Astrocyte (in vitro differentiated cells and primary cell): ENCODE data around the gene WDR13. TPM values are rescaled to one million over a fixed set of nuclear protein-coding genes. Genes with fewer than 3 reads are reported as not detected.

Source experiments
- DNase-seq: peaks from one replicate; pipeline ENCODE4 v3.0.0-alpha.2; 2010; ENCODE audit warnings: low read depth
- FAIRE-seq: peaks from 2 replicates; lab custom pipeline; 2011; peaks lifted over from hg19 to GRCh38; lab: Jason Lieb, UNC
- H2AFZ ChIP-seq: 2 replicates; pipeline ENCODE4 v1.6.0; 2012; ENCODE audit warnings: low read depth, low read length, inconsistent platforms
- H3K27ac ChIP-seq: 2 replicates; pipeline ENCODE4 v1.5.1; 2011; ENCODE audit warnings: low read depth, low read length, inconsistent platforms
- H3K27me3 ChIP-seq: 2 replicates; pipeline ENCODE4 v1.6.0; 2011; ENCODE audit warnings: low read length, inconsistent platforms; ENCODE audit not compliant: insufficient read depth
- H3K36me3 ChIP-seq: 2 replicates; pipeline ENCODE4 v1.5.1; 2011; ENCODE audit warnings: low read length, inconsistent platforms; ENCODE audit not compliant: insufficient read depth
- H3K4me1 ChIP-seq: 2 replicates; pipeline ENCODE4 v1.5.1; 2011; ENCODE audit warnings: low read length, inconsistent platforms; ENCODE audit not compliant: insufficient read depth
- H3K4me2 ChIP-seq: 2 replicates; pipeline ENCODE4 v1.6.0; 2012; ENCODE audit warnings: low read length, inconsistent platforms
- H3K4me3 ChIP-seq: 2 replicates; pipeline ENCODE4 v1.5.1; 2011; ENCODE audit warnings: low read depth, mild to moderate bottlenecking, low read length, inconsistent platforms; ENCODE audit not compliant: insufficient read depth
- H3K79me2 ChIP-seq: 2 replicates; pipeline ENCODE4 v1.6.0; 2012; ENCODE audit warnings: mild to moderate bottlenecking, low read length, inconsistent platforms; ENCODE audit not compliant: insufficient read depth
- H3K9ac ChIP-seq: 2 replicates; pipeline ENCODE4 v1.6.0; 2012; ENCODE audit warnings: mild to moderate bottlenecking, low read length, inconsistent platforms
- H3K9me3 ChIP-seq: 2 replicates; pipeline ENCODE4 v1.5.1; 2012; ENCODE audit warnings: low read depth, mild to moderate bottlenecking, low read length, inconsistent platforms; ENCODE audit not compliant: insufficient read depth
- H4K20me1 ChIP-seq: 2 replicates; pipeline ENCODE4 v1.6.0; 2012; ENCODE audit warnings: low read length, inconsistent platforms; ENCODE audit not compliant: insufficient read depth
- H3K27ac Mint-ChIP-seq: one replicate; pipeline ENCODE4 v1.8.0; 2021; ENCODE audit warnings: mild to moderate bottlenecking, mixed read lengths; ENCODE audit not compliant: unreplicated experiment
- H3K27me3 Mint-ChIP-seq: one replicate; pipeline ENCODE4 v1.8.0; 2021; ENCODE audit warnings: low read depth, mixed read lengths; ENCODE audit not compliant: unreplicated experiment
- H3K36me3 Mint-ChIP-seq: one replicate; pipeline ENCODE4 v1.8.0; 2021; ENCODE audit warnings: low read depth, mixed read lengths; ENCODE audit not compliant: unreplicated experiment
- H3K4me1 Mint-ChIP-seq: one replicate; pipeline ENCODE4 v1.8.0; 2021; ENCODE audit warnings: low read depth, mixed read lengths; ENCODE audit not compliant: unreplicated experiment
- H3K4me3 Mint-ChIP-seq: one replicate; pipeline ENCODE4 v1.8.0; 2021; ENCODE audit warnings: mild to moderate bottlenecking, moderate library complexity, mixed read lengths; ENCODE audit not compliant: unreplicated experiment
- H3K9me3 Mint-ChIP-seq: one replicate; pipeline ENCODE4 v1.8.0; 2021; ENCODE audit warnings: mild to moderate bottlenecking, mixed read lengths; ENCODE audit not compliant: unreplicated experiment
- CTCF ChIP-seq: IDR thresholded peaks from 2 replicates; pipeline ENCODE4 v1.5.1; 2011; ENCODE audit warnings: low read depth, mild to moderate bottlenecking, inconsistent platforms, low read length, moderate library complexity; ENCODE audit not compliant: insufficient read depth
- EZH2 ChIP-seq: IDR thresholded peaks from 2 replicates; pipeline ENCODE4 v1.6.1; 2012; ENCODE audit warnings: mild to moderate bottlenecking, low read length, inconsistent platforms; ENCODE audit not compliant: insufficient read depth
- total RNA-seq: library from RNA; stranded (reverse); gene quantifications from 2 replicates; pipeline ENCODE4 v1.2.1, GENCODE V29; 2021

Gene WDR13
- total RNA-seq, 1 donor from 2014 or later: 65.4 TPM

GRCh38 chrX:48598614-48599013 is 1.3 kb downstream of the WDR13 start:
- Histone ChIP-seq H3K4me2 (peak overlapping the region; percentile 94), H3K4me3 (peak overlapping the region; percentile 82), H3K4me1 (no peaks in the 10 kb centered on the region), H3K9me3 (no peaks in the 10 kb centered on the region), H3K27me3 (no peaks in the 10 kb centered on the region), H3K27ac (peak overlapping the region; percentile 99), H3K79me2 (peaks cover 11% of the 10 kb centered on the region), H4K20me1 (no peaks in the 10 kb centered on the region), H3K36me3 (peaks cover 2% of the 10 kb centered on the region), H2AFZ (no peak overlapping the region), H3K9ac (peak overlapping the region; percentile 99)
- Mint-ChIP-seq H3K36me3 (no peaks in the 10 kb centered on the region), H3K4me3 (peak overlapping the region; percentile 92), H3K9me3 (no peaks in the 10 kb centered on the region), H3K27ac (no peak overlapping the region), H3K4me1 (no peaks in the 10 kb centered on the region), H3K27me3 (no peaks in the 10 kb centered on the region)
- TF ChIP-seq EZH2 (no peak), CTCF (no peak)
- FAIRE-seq (no peak), DNase-seq (no peak)

- Histone ChIP-seq H4K20me1 (no peaks in the 10 kb centered on the region), H3K79me2 (peaks cover 11% of the 10 kb centered on the region), H2AFZ (no peak overlapping the region), H3K36me3 (peaks cover 2% of the 10 kb centered on the region), H3K9me3 (no peaks in the 10 kb centered on the region), H3K4me3 (no peak overlapping the region), H3K27me3 (no peaks in the 10 kb centered on the region), H3K4me2 (no peak overlapping the region), H3K9ac (no peak overlapping the region), H3K27ac (no peak overlapping the region), H3K4me1 (no peaks in the 10 kb centered on the region)
- FAIRE-seq (no peak), DNase-seq (no peak)
- H3K9me3 Mint-ChIP-seq: no peaks in the 10 kb centered on the region
- peaks cover under 1% of the 10 kb centered on the region for H3K36me3 Mint-ChIP-seq
- H3K4me3 Mint-ChIP-seq: peak overlapping the region; percentile 27
- no peaks in the 10 kb centered on the region for H3K4me1 Mint-ChIP-seq
- TF ChIP-seq CTCF (no peak), EZH2 (no peak)
- H3K27ac Mint-ChIP-seq: no peak overlapping the region
- no peaks in the 10 kb centered on the region for H3K27me3 Mint-ChIP-seq
Measured at GRCh38 chrX:48599341-48599740, 2.0 kb downstream of the WDR13 start.

- no peaks in the 10 kb centered on the region for H3K9me3 Mint-ChIP-seq
- no peak overlapping the region for H3K9ac ChIP-seq
- no peak for FAIRE-seq
Measured at GRCh38 chrX:48600226-48600625, 2.9 kb downstream of the WDR13 start.

More at GRCh38 chrX:48600226-48600625, 2.9 kb downstream of the WDR13 start:
- Histone ChIP-seq H3K4me2 (no peak overlapping the region), H3K27ac (no peak overlapping the region), H2AFZ (no peak overlapping the region), H3K27me3 (no peaks in the 10 kb centered on the region), H3K4me1 (no peaks in the 10 kb centered on the region), H3K4me3 (no peak overlapping the region), H3K36me3 (peaks cover 2% of the 10 kb centered on the region), H3K9me3 (no peaks in the 10 kb centered on the region), H4K20me1 (no peaks in the 10 kb centered on the region), H3K79me2 (peaks cover 11% of the 10 kb centered on the region)
- H3K27ac Mint-ChIP-seq: no peak overlapping the region
- H3K4me1 Mint-ChIP-seq: no peaks in the 10 kb centered on the region
- no peak for DNase-seq
- TF ChIP-seq EZH2 (no peak), CTCF (no peak)
- H3K27me3 Mint-ChIP-seq: no peaks in the 10 kb centered on the region
- H3K4me3 Mint-ChIP-seq: no peak overlapping the region
- H3K36me3 Mint-ChIP-seq: peaks cover 4% of the 10 kb centered on the region
